Mammary epithelial cell (primary cell): ENCODE data around the gene L3MBTL4.

Experiments used
- EZH2 ChIP-seq: IDR thresholded peaks from 2 replicates; pipeline ENCODE4 v1.6.1; 2012; ENCODE audit warnings: low read length, inconsistent platforms, borderline replicate concordance
- TF ChIP-seq, protein P1 (sequence below), 2 donors: IDR thresholded peaks in 1 of 2; conservative IDR thresholded peaks in 1 of 2; 2 replicates each; pipeline ENCODE4 v1.5.1; 2011 to 2012; ENCODE audit warnings: inconsistent platforms in 2 of 2, low read length in 2 of 2, mild to moderate bottlenecking in 2 of 2, control low read depth in 1 of 2, low read depth in 1 of 2; ENCODE audit not compliant: insufficient read depth in 1 of 2; ENCODE audit errors: extremely low read depth in 1 of 2

GRCh38 chr18:6449213-6449612, 34.5 kb upstream of the L3MBTL4 start:
- TF ChIP-seq, protein P1, sequence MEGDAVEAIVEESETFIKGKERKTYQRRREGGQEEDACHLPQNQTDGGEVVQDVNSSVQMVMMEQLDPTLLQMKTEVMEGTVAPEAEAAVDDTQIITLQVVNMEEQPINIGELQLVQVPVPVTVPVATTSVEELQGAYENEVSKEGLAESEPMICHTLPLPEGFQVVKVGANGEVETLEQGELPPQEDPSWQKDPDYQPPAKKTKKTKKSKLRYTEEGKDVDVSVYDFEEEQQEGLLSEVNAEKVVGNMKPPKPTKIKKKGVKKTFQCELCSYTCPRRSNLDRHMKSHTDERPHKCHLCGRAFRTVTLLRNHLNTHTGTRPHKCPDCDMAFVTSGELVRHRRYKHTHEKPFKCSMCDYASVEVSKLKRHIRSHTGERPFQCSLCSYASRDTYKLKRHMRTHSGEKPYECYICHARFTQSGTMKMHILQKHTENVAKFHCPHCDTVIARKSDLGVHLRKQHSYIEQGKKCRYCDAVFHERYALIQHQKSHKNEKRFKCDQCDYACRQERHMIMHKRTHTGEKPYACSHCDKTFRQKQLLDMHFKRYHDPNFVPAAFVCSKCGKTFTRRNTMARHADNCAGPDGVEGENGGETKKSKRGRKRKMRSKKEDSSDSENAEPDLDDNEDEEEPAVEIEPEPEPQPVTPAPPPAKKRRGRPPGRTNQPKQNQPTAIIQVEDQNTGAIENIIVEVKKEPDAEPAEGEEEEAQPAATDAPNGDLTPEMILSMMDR (conservative IDR thresholded peaks at IDR 0.05 in 1 of 2, IDR thresholded peaks at IDR 0.05 in 1 of 2; ENCODE audit: extremely low read depth in 1 of 2, insufficient read depth in 1 of 2, low read depth in 1 of 2, low read length in 2 of 2) = no peak
- no peak for TF ChIP-seq EZH2
